ENCODE results near the gene TAPT1.

- TF ChIP-seq TARDBP (IDR thresholded peaks at IDR 0.05) (no peak), BHLHE40 (IDR thresholded peaks at IDR 0.05; ENCODE audit: borderline replicate concordance) (no peak), ELF4 (IDR thresholded peaks at IDR 0.05) (no peak), ARNT (IDR thresholded peaks at IDR 0.05) (no peak), L3MBTL2 (conservative IDR thresholded peaks at IDR 0.05) (no peak), CTBP1 (IDR thresholded peaks at IDR 0.05; ENCODE audit: borderline replicate concordance) (no peak), LEF1 (IDR thresholded peaks at IDR 0.05; ENCODE audit: borderline replicate concordance) (no peak), FOXM1 (IDR thresholded peaks at IDR 0.05; ENCODE audit: borderline replicate concordance) (no peak), NFRKB (IDR thresholded peaks at IDR 0.05) (no peak), HDGF (IDR thresholded peaks at IDR 0.05; ENCODE audit: borderline replicate concordance) (no peak)
- TF ChIP-seq, protein P1, sequence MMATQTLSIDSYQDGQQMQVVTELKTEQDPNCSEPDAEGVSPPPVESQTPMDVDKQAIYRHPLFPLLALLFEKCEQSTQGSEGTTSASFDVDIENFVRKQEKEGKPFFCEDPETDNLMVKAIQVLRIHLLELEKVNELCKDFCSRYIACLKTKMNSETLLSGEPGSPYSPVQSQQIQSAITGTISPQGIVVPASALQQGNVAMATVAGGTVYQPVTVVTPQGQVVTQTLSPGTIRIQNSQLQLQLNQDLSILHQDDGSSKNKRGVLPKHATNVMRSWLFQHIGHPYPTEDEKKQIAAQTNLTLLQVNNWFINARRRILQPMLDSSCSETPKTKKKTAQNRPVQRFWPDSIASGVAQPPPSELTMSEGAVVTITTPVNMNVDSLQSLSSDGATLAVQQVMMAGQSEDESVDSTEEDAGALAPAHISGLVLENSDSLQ (IDR thresholded peaks at IDR 0.05), result no peak
Observed at GRCh38 chr4:16183604-16184003, 42.7 kb downstream of the TAPT1 start.

Data from HEK293T (cell line).